Sigmoid colon (tissue), 7 donors: ENCODE results near the gene FANCC. TPM values are rescaled to one million over a fixed set of nuclear protein-coding genes. Genes with fewer than 3 reads are reported as not detected.

Experiments
- DNase-seq: peaks from one replicate; pipeline ENCODE4 v3.0.0-alpha.2; 2019
- H3K27ac ChIP-seq, 4 donors: fragments of 200-600 bp; sonication (generic); one replicate each; pipeline ENCODE4 v1.5.1; 2016 to 2019; ENCODE audit warnings: mild to moderate bottlenecking in 1 of 4
- H3K27me3 ChIP-seq, 3 donors: fragments of 200-600 bp; sonication (generic); one replicate each; pipeline ENCODE4 v1.5.1; 2019; ENCODE audit warnings: mild to moderate bottlenecking in 1 of 3
- H3K36me3 ChIP-seq, 4 donors: fragments of 200-600 bp; sonication (generic); one replicate each; pipeline ENCODE4 v1.5.1; 2016 to 2019
- H3K4me1 ChIP-seq, 4 donors: fragments of 200-600 bp; sonication (generic); one replicate each; pipeline ENCODE4 v1.5.1; 2017 to 2019
- H3K4me3 ChIP-seq, 4 donors: fragments of 200-600 bp; sonication (generic); one replicate each; pipeline ENCODE4 v1.5.1; 2017 to 2019; ENCODE audit warnings: mild to moderate bottlenecking in 2 of 4, moderate library complexity in 1 of 4
- H3K9me3 ChIP-seq, 4 donors: fragments of 200-600 bp in 3 of 4; sonication (generic) in 3 of 4; one replicate each; pipeline versions ENCODE4 v1.5.1 to v1.6.1; 2013 to 2019
- EP300 ChIP-seq, 4 donors: sonication (generic); formaldehyde crosslinking; IDR thresholded peaks; one replicate each; pipeline ENCODE4 v1.6.1; 2017; ENCODE audit warnings: antibody characterized with exemption in 4 of 4
- POLR2A ChIP-seq, 2 donors: fragments of 450-650 bp; IDR thresholded peaks; one replicate each; pipeline ENCODE4 v1.6.1; 2016; ENCODE audit warnings: antibody characterized with exemption in 2 of 2, mild to moderate bottlenecking in 2 of 2, moderate library complexity in 2 of 2
- POLR2AphosphoS5 ChIP-seq, 4 donors: sonication (generic); formaldehyde crosslinking; IDR thresholded peaks; one replicate each; pipeline ENCODE4 v1.6.1; 2017; ENCODE audit warnings: antibody characterized with exemption in 4 of 4
- WGBS, 2 donors: extraction: QIAGEN DNeasy Blood & Tissue Kit; methylation state at CpG; one replicate each; pipeline ENCODE4 v1.1.7; 2013; 5-methylcytosine and 5-hydroxymethylcytosine counted together
- intact Hi-C: fragments of 100-400 bp; cut with DNase I; formaldehyde crosslinking; loops from one replicate; pipeline ENCODE4 v1.15.1; 2023
- polyA plus RNA-seq, 3 donors: library from polyadenylated mRNA; stranded (reverse); fragments of 200-250 nt; gene quantifications; one replicate each; pipeline ENCODE4 v1.2.3, GENCODE V29; 2013
- total RNA-seq, 4 donors: library from RNA; depleted of rRNA; stranded (reverse); fragments of >200 nt; gene quantifications; one replicate each; pipeline ENCODE4 v1.1.0, GENCODE V29; 2016
- TF ChIP-seq, protein P1 (sequence below), 4 experiments: fragments of 450-650 bp in 3 of 4; fragments of 200-600 bp in 1 of 4; IDR thresholded peaks; one replicate each; pipeline ENCODE4 v1.5.1; 2016 to 2019; ENCODE audit warnings: antibody characterized with exemption in 4 of 4, mild to moderate bottlenecking in 3 of 4, moderate library complexity in 2 of 4
- donor health status: healthy with polysubstance abuse.
- donor health status: Bipolar disorder and iron deficiency.
- donor health status: healthy.

FANCC gene
- total and polyA plus RNA-seq, 7 donors = 2.4 to 10.6 (median 5.3) TPM

DNA sequence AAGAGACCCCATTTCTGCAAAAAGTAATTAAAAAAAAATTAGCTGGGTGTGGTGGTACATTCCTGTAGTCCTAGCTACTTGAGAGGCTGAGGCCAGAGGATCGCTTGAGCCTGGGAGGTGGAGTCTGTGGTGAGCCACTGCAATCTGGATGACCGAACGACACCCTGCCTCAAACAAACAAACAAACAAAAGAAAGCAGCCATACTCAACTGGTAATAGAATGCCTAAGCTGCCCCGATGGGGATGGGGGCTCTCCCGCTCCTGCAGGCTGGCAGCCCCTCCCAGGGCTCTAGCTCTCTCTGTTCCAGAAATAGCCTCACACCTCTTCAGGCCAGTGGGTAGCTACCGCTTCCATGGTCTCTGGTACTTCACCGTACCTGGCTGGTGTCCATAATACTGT lies 241.8 kb downstream of the FANCC start:
- Histone ChIP-seq H3K36me3 (peaks cover 0 to 28% (median 0%) of the 10 kb centered on the region in 4 donors), H3K27me3 (no peaks in the 10 kb centered on the region), H3K4me3 (no peak overlapping the region), H3K27ac (peak overlapping the region in 3 of 4 donors; percentile 77 to 99 (median 90)), H3K4me1 (peaks cover 0 to 100% (median 96%) of the 10 kb centered on the region in 4 donors), H3K9me3 (no peaks in the 10 kb centered on the region)
- DNase-seq = no peak
- intact Hi-C loops = no loop called here
- WGBS, 2 donors = 83% methylated on average over 7 of the region's 7 CpGs
- TF ChIP-seq POLR2AphosphoS5 (IDR thresholded peaks at IDR 0.05) (no peak), POLR2A (IDR thresholded peaks at IDR 0.05) (no peak), EP300 (IDR thresholded peaks at IDR 0.05) (no peak)
- TF ChIP-seq, protein P1, sequence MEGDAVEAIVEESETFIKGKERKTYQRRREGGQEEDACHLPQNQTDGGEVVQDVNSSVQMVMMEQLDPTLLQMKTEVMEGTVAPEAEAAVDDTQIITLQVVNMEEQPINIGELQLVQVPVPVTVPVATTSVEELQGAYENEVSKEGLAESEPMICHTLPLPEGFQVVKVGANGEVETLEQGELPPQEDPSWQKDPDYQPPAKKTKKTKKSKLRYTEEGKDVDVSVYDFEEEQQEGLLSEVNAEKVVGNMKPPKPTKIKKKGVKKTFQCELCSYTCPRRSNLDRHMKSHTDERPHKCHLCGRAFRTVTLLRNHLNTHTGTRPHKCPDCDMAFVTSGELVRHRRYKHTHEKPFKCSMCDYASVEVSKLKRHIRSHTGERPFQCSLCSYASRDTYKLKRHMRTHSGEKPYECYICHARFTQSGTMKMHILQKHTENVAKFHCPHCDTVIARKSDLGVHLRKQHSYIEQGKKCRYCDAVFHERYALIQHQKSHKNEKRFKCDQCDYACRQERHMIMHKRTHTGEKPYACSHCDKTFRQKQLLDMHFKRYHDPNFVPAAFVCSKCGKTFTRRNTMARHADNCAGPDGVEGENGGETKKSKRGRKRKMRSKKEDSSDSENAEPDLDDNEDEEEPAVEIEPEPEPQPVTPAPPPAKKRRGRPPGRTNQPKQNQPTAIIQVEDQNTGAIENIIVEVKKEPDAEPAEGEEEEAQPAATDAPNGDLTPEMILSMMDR (IDR thresholded peaks at IDR 0.05) = no peak

DNA sequence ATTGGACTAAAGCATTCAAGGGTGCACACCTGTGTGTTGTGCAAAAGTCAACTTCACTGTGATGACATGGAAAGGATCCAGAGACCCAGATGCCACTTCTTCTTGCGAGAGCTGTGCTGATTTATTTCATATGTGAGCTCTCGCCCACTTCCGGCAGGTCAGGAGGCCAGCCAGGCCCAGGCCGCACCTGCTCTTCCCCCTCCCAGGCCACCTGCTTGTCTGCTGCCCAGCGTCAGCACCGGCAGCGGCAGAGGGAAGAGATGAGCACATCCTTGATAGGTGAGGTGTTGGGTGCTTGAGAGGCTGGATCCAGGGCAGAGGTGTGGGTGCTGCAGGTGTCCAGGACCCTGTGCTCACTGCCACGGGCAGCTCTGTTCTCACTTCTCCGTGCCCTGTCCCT lies 242.9 kb downstream of the FANCC start:
- Histone ChIP-seq H3K4me3 (no peak overlapping the region), H3K36me3 (peaks cover 0 to 27% (median 0%) of the 10 kb centered on the region in 4 donors), H3K27ac (peak overlapping the region in 3 of 4 donors; percentile 49 to 99 (median 90)), H3K27me3 (no peaks in the 10 kb centered on the region), H3K9me3 (no peaks in the 10 kb centered on the region), H3K4me1 (peaks cover 0 to 100% (median 98%) of the 10 kb centered on the region in 4 donors)
- intact Hi-C loops = no loop called here
- WGBS, 2 donors = 22 to 73% methylated on average over 9 of the region's 9 CpGs
- TF ChIP-seq POLR2AphosphoS5 (IDR thresholded peaks at IDR 0.05) (peak in 2 of 4 donors; percentile 24 to 37), POLR2A (IDR thresholded peaks at IDR 0.05) (no peak), EP300 (IDR thresholded peaks at IDR 0.05) (no peak)
- TF ChIP-seq, protein P1 (IDR thresholded peaks at IDR 0.05) = no peak
- peak; percentile 57 for DNase-seq

DNA sequence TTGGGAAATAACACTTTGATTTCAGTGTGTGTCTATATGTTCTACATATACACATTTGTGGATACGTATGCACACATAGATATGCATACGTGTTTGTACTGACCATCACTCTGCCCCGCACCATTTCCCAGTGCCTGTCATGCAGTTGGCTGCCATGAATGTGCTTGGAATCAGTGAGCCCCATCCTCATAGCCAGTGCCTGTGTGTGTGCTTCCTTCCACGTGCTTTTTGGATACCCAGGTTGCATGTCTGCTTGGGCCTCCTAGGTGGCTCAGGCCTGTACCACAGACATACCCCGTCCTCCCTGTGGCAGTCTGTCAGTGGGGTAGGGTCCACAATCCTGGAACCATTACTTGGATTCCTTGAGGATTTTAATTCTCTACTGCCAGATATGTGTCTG lies 243.6 kb downstream of the FANCC start:
- intact Hi-C loops = no loop called here
- peak; percentile 56 for DNase-seq
- 85 to 92% methylated on average over 5 of the region's 5 CpGs for WGBS, 2 donors
- TF ChIP-seq, protein P1 (IDR thresholded peaks at IDR 0.05) = no peak
- TF ChIP-seq POLR2A (IDR thresholded peaks at IDR 0.05) (no peak), POLR2AphosphoS5 (IDR thresholded peaks at IDR 0.05) (no peak), EP300 (IDR thresholded peaks at IDR 0.05) (no peak)
- Histone ChIP-seq H3K27me3 (no peaks in the 10 kb centered on the region), H3K27ac (peak overlapping the region in 3 of 4 donors; percentile 49 to 99 (median 90)), H3K36me3 (peaks cover 0 to 31% (median 0%) of the 10 kb centered on the region in 4 donors), H3K9me3 (no peaks in the 10 kb centered on the region), H3K4me1 (peaks cover 0 to 100% (median 97%) of the 10 kb centered on the region in 4 donors), H3K4me3 (no peak overlapping the region)

DNA sequence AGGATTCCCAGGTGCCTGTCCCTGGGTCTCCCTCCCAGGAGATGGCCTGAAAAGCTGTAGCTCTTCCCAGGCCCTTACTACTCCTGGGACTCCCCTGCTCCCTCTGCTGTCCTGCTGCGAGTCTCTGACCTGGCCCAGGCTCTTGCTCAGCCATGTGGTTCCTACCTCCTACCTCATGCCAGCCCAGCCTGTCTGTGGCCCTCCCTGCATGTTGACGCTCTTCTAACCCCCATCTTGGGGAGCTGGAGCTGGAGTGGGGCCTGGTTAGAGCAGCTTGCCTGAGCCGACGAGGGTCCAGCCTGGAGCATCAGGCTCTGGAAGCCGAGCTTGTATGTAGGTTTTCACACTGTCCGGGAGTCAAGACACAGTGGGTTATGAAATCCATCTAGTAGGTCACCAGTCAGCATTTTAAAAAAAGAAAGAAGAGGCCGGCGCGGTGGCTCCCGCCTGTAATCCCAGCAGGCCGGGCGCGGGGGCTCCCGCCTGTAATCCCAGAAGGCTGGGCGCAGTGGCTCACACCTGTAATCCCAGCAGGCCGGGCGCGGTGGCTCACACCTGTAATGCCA lies 244.4 kb downstream of the FANCC start:
- intact Hi-C loops = no loop called here
- WGBS, 2 donors = 91 to 92% methylated on average over 18 of the region's 18 CpGs
- H3K27me3 ChIP-seq = no peaks in the 10 kb centered on the region
- peak overlapping the region; percentile 49 to 99 (median 72) for H3K27ac ChIP-seq
- TF ChIP-seq POLR2A (IDR thresholded peaks at IDR 0.05) (no peak), POLR2AphosphoS5 (IDR thresholded peaks at IDR 0.05) (no peak), EP300 (IDR thresholded peaks at IDR 0.05) (no peak)
- TF ChIP-seq, protein P1 (IDR thresholded peaks at IDR 0.05) = peak in 1 of 4 experiments; percentile 9
- H3K36me3 ChIP-seq = peaks cover 0 to 34% (median 0%) of the 10 kb centered on the region in 4 donors
- H3K9me3 ChIP-seq = no peaks in the 10 kb centered on the region
- DNase-seq = peak; percentile 68
- H3K4me3 ChIP-seq = no peak overlapping the region
- peaks cover 0 to 100% (median 97%) of the 10 kb centered on the region in 4 donors for H3K4me1 ChIP-seq
